HuH-7 (cell line): Measurements from ENCODE around the gene FOSB.
A peak's percentile ranks its signal among the peaks of the same experiment; 100 is the strongest.

Experiments used
- DNase-seq: peaks from one replicate; pipeline ENCODE4 v3.0.0; 2011; ENCODE audit warnings: low spot score

Gene FOSB

GRCh38 chr19:45442778-45443461 is 24.9 kb upstream of the FOSB start:
- DNase-seq: no peak

- DNase-seq: peak; percentile 94
Measured at GRCh38 chr19:45443462-45444317, 24.1 kb upstream of the FOSB start.

- peak; percentile 83 for DNase-seq
Measured at GRCh38 chr19:45444318-45445041, 23.3 kb upstream of the FOSB start.

- DNase-seq: no peak
Measured at GRCh38 chr19:45445139-45445538, 22.7 kb upstream of the FOSB start.

GRCh38 chr19:45446295-45446694 is 21.5 kb upstream of the FOSB start:
- DNase-seq: no peak

- DNase-seq: no peak
Measured at GRCh38 chr19:45446944-45447343, 20.9 kb upstream of the FOSB start.

- no peak for DNase-seq
Measured at GRCh38 chr19:45448425-45448756, 19.4 kb upstream of the FOSB start.

- DNase-seq: no peak
Measured at GRCh38 chr19:45448887-45449299, 18.9 kb upstream of the FOSB start.

GRCh38 chr19:45450012-45450333 is 17.8 kb upstream of the FOSB start:
- no peak for DNase-seq

GRCh38 chr19:45451131-45451849 is 16.5 kb upstream of the FOSB start:
- no peak for DNase-seq

GRCh38 chr19:45451850-45452387 is 15.9 kb upstream of the FOSB start:
- DNase-seq: no peak

GRCh38 chr19:45455707-45456499 is 11.9 kb upstream of the FOSB start:
- peak; percentile 93 for DNase-seq

- DNase-seq: no peak
Measured at GRCh38 chr19:45456500-45456815, 11.3 kb upstream of the FOSB start.

- DNase-seq: no peak
Measured at GRCh38 chr19:45457776-45458175, 10.0 kb upstream of the FOSB start.

GRCh38 chr19:45460807-45461347 is 6.9 kb upstream of the FOSB start:
- no peak for DNase-seq

- DNase-seq: no peak
Measured at GRCh38 chr19:45462174-45462573, 5.6 kb upstream of the FOSB start.

- no peak for DNase-seq
Measured at GRCh38 chr19:45463241-45463640, 4.6 kb upstream of the FOSB start.

GRCh38 chr19:45464274-45464673 is 3.5 kb upstream of the FOSB start:
- no peak for DNase-seq

- DNase-seq: no peak
Measured at GRCh38 chr19:45464852-45465441, 2.8 kb upstream of the FOSB start.

GRCh38 chr19:45467115-45467455 is 711 bp upstream of the FOSB start:
- no peak for DNase-seq

GRCh38 chr19:45468159-45468651 is 409 bp downstream of the FOSB start:
- no peak for DNase-seq
